Fibroblast of the aortic adventitia (primary cell): Measurements from ENCODE around the gene ZNF710. TPM values are rescaled to one million over a fixed set of nuclear protein-coding genes. Genes with fewer than 3 reads are reported as not detected.
A peak's percentile ranks its signal among the peaks of the same experiment; 100 is the strongest.

Experiments used
- DNase-seq: peaks from one replicate; pipeline ENCODE4 v3.0.0-alpha.2; 2010; ENCODE audit warnings: low read depth
- H3K4me3 ChIP-seq: 2 replicates; pipeline ENCODE4 v1.5.1; 2011; ENCODE audit warnings: low read depth, mild to moderate bottlenecking, control low read depth, low read length, moderate library complexity
- CTCF ChIP-seq: IDR thresholded peaks from 2 replicates; pipeline ENCODE4 v1.5.1; 2011; ENCODE audit warnings: mild to moderate bottlenecking, low read length, control low read depth, inconsistent platforms; ENCODE audit not compliant: insufficient read depth
- total RNA-seq: library from RNA; depleted of rRNA; stranded (reverse); fragments of >200 nt; gene quantifications from 2 replicates; pipeline ENCODE4 v1.2.3, GENCODE V29; 2012; ENCODE audit warnings: low replicate concordance

The ZNF710 gene
- total RNA-seq, 1 donor = 8.7 TPM

GRCh38 chr15:90086868-90087268 lies 85.7 kb downstream of the ZNF710 start:
- H3K4me3 ChIP-seq = no peak overlapping the region
- DNase-seq = peak; percentile 44
- TF ChIP-seq CTCF = peak; percentile 77

GRCh38 chr15:90087454-90088154 lies 86.5 kb downstream of the ZNF710 start:
- no peak overlapping the region for H3K4me3 ChIP-seq
- peak; percentile 33 for TF ChIP-seq CTCF
- peak; percentile 16 for DNase-seq

GRCh38 chr15:90090226-90090848 lies 89.2 kb downstream of the ZNF710 start:
- H3K4me3 ChIP-seq = no peak overlapping the region
- TF ChIP-seq CTCF = no peak
- no peak for DNase-seq

- no peak for TF ChIP-seq CTCF
- no peak overlapping the region for H3K4me3 ChIP-seq
- no peak for DNase-seq
Observed at GRCh38 chr15:90091156-90091931, 90.2 kb downstream of the ZNF710 start.

- TF ChIP-seq CTCF = no peak
- no peak for DNase-seq
- H3K4me3 ChIP-seq = no peak overlapping the region
Observed at GRCh38 chr15:90095521-90095959, 94.4 kb downstream of the ZNF710 start.

- no peak for DNase-seq
- no peak for TF ChIP-seq CTCF
- H3K4me3 ChIP-seq = no peak overlapping the region
Observed at GRCh38 chr15:90097475-90097874, 96.4 kb downstream of the ZNF710 start.
